Measurements from ENCODE around the gene MED13L. TPM values are rescaled to one million over a fixed set of nuclear protein-coding genes. Genes with fewer than 3 reads are reported as not detected.

The MED13L gene
- total RNA-seq, 1 donor from 2014 or later, result 179 TPM

DNA sequence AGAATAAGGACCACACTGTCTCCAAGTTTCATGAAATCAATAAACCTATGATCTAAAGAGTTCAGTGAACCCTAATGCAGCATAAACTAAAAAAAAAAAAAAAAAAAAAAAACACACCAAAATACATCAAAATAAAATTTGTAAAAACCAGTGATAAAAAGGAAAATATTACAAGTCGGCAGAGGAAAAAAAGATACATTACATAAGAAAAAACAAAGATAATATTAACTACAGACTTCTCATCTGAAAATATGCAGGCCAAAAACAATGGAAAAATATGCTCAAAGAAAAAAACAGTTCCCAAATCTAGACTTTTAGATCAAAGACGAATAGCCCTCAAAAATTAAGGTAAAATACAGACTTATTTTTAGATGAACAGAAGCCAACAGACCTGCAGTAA, 27.6 kb downstream of the MED13L start:
- H3K9me3 ChIP-seq (ENCODE audit: control insufficient read depth in 3 of 3, low read length in 3 of 3), result no peaks in the 10 kb centered on the region
- H3K4me3 ChIP-seq (ENCODE audit: low read length in 3 of 3), result no peak overlapping the region
- no peak overlapping the region for H3K9ac ChIP-seq (ENCODE audit: low read depth in 1 of 3, low read length in 3 of 3)
- H3K36me3 ChIP-seq (ENCODE audit: control insufficient read depth in 3 of 3, insufficient read depth in 3 of 3, low read length in 3 of 3), result no peaks in the 10 kb centered on the region
- H3K27me3 ChIP-seq (ENCODE audit: control insufficient read depth in 3 of 3, insufficient read depth in 3 of 3, low read length in 3 of 3), result no peaks in the 10 kb centered on the region
- no peak overlapping the region for H3K27ac ChIP-seq (ENCODE audit: low read depth, low read length)
- peaks cover 14 to 33% (median 17%) of the 10 kb centered on the region in 3 donors for H3K4me1 ChIP-seq (ENCODE audit: control insufficient read depth in 3 of 3, insufficient read depth in 3 of 3, low read length in 3 of 3)

DNA sequence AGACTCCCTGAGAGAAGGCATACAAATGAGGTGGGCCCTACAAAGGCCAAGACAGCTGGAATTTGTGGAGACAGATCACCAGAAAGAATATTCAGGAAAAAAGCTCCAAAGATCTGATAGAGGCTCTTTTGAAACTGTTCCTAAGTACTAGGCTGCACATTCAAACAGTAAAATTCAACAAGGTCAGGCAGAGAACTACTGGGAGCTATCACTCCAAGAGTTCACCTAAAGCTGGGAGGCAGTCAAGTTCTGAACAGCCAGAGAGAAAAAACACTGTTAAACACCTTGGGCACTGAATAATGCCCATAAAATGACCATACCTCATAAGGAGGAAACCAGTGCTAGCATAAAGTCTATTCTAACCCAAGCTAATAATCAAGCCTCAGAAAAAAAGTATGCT, 28.6 kb downstream of the MED13L start:
- H3K27ac ChIP-seq (ENCODE audit: low read depth, low read length), result no peak overlapping the region
- no peak overlapping the region for H3K4me3 ChIP-seq (ENCODE audit: low read length in 3 of 3)
- peak overlapping the region in 1 of 3 donors; percentile 33 for H3K9ac ChIP-seq (ENCODE audit: low read depth in 1 of 3, low read length in 3 of 3)
- H3K4me1 ChIP-seq (ENCODE audit: control insufficient read depth in 3 of 3, insufficient read depth in 3 of 3, low read length in 3 of 3), result peaks cover 17 to 42% (median 25%) of the 10 kb centered on the region in 3 donors
- H3K9me3 ChIP-seq (ENCODE audit: control insufficient read depth in 3 of 3, low read length in 3 of 3), result no peaks in the 10 kb centered on the region
- no peaks in the 10 kb centered on the region for H3K27me3 ChIP-seq (ENCODE audit: control insufficient read depth in 3 of 3, insufficient read depth in 3 of 3, low read length in 3 of 3)
- H3K36me3 ChIP-seq (ENCODE audit: control insufficient read depth in 3 of 3, insufficient read depth in 3 of 3, low read length in 3 of 3), result no peaks in the 10 kb centered on the region

DNA sequence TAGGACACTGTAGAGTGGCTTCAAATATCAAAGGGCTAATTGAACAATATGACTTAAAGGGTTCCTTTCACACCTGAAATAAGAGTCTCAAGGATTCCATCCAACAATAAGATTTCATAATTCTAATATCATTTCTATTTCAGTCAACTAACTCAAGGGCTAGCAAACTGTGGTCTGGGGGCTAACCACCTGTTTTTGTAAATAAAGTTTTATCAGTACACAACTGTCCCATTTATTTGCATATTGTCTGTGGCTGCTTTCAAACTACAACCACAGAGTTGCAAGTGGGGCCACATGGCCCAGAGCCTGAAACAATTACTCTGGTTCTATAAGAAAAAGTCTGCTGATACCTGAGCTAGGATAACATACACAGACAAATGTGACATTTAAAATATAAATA, 29.1 kb downstream of the MED13L start:
- Histone ChIP-seq H3K27me3 (ENCODE audit: control insufficient read depth in 3 of 3, insufficient read depth in 3 of 3, low read length in 3 of 3) (no peaks in the 10 kb centered on the region), H3K9me3 (ENCODE audit: control insufficient read depth in 3 of 3, low read length in 3 of 3) (no peaks in the 10 kb centered on the region), H3K27ac (ENCODE audit: low read depth, low read length) (peak overlapping the region; percentile 39), H3K4me3 (ENCODE audit: low read length in 3 of 3) (no peak overlapping the region), H3K36me3 (ENCODE audit: control insufficient read depth in 3 of 3, insufficient read depth in 3 of 3, low read length in 3 of 3) (no peaks in the 10 kb centered on the region), H3K9ac (ENCODE audit: low read depth in 1 of 3, low read length in 3 of 3) (no peak overlapping the region), H3K4me1 (ENCODE audit: control insufficient read depth in 3 of 3, insufficient read depth in 3 of 3, low read length in 3 of 3) (peaks cover 22 to 47% (median 30%) of the 10 kb centered on the region in 3 donors)

DNA sequence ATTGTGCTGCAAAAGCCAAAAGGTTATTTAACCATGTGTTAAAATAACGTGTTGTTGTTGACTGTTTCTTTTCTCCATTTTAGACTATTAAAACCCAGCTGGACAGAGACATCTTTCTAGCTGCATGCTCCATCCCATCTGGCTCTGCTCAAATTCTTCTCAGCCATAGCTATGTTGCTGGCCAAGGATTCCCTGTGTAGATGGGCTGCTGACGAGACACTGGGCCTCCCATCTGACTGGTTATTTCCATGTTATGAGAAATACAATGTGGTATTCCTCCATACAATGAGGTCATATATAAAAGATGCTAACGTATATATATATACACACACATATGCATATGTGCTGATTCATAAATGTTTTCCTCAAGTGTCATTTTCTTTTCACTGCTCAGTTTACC, 30.1 kb downstream of the MED13L start:
- H3K9ac ChIP-seq (ENCODE audit: low read depth in 1 of 3, low read length in 3 of 3), result no peak overlapping the region
- no peak overlapping the region for H3K4me3 ChIP-seq (ENCODE audit: low read length in 3 of 3)
- peak overlapping the region; percentile 39 for H3K27ac ChIP-seq (ENCODE audit: low read depth, low read length)
- no peaks in the 10 kb centered on the region for H3K36me3 ChIP-seq (ENCODE audit: control insufficient read depth in 3 of 3, insufficient read depth in 3 of 3, low read length in 3 of 3)
- peaks cover 27 to 54% (median 40%) of the 10 kb centered on the region in 3 donors for H3K4me1 ChIP-seq (ENCODE audit: control insufficient read depth in 3 of 3, insufficient read depth in 3 of 3, low read length in 3 of 3)
- H3K27me3 ChIP-seq (ENCODE audit: control insufficient read depth in 3 of 3, insufficient read depth in 3 of 3, low read length in 3 of 3), result no peaks in the 10 kb centered on the region
- no peaks in the 10 kb centered on the region for H3K9me3 ChIP-seq (ENCODE audit: control insufficient read depth in 3 of 3, low read length in 3 of 3)

DNA sequence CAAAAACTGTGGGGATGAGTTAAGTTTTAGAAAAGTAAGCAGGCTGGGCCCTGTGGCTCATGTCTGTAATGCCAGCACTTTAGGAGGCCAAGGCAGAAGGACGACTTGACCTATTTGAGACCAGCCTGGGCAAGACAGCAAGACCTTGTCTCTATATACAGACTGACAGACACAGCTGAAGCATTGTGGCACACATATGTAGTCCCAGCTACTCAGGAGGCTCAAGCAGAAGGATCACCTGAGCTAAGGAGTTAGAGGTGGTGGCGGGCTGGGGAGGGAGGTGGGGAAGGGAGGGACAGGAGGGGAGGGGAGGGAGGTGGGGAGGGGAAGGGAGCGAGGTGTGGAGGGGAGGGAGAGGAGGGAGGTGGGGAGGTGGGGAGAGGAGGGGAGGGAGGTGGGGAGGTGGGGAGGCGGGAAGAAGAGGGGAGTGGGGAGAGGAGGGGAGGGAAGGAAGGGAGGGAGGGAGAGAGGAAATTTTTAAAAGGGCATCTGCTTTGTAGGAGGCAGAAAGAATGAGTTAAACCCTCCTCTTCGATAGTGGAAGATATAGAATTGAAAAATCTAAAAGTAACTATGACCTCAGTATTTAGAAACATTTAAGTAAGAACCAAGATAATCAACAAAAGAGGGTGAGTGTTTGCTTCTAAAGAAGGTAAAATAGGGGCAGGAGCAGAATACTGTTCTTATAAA, 30.9 kb downstream of the MED13L start:
- H3K36me3 ChIP-seq (ENCODE audit: control insufficient read depth in 3 of 3, insufficient read depth in 3 of 3, low read length in 3 of 3), result no peaks in the 10 kb centered on the region
- no peak overlapping the region for H3K9ac ChIP-seq (ENCODE audit: low read depth in 1 of 3, low read length in 3 of 3)
- no peaks in the 10 kb centered on the region for H3K9me3 ChIP-seq (ENCODE audit: control insufficient read depth in 3 of 3, low read length in 3 of 3)
- H3K27ac ChIP-seq (ENCODE audit: low read depth, low read length), result peak overlapping the region; percentile 39
- H3K27me3 ChIP-seq (ENCODE audit: control insufficient read depth in 3 of 3, insufficient read depth in 3 of 3, low read length in 3 of 3), result no peaks in the 10 kb centered on the region
- H3K4me3 ChIP-seq (ENCODE audit: low read length in 3 of 3), result no peak overlapping the region
- H3K4me1 ChIP-seq (ENCODE audit: control insufficient read depth in 3 of 3, insufficient read depth in 3 of 3, low read length in 3 of 3), result peaks cover 27 to 58% (median 40%) of the 10 kb centered on the region in 3 donors

DNA sequence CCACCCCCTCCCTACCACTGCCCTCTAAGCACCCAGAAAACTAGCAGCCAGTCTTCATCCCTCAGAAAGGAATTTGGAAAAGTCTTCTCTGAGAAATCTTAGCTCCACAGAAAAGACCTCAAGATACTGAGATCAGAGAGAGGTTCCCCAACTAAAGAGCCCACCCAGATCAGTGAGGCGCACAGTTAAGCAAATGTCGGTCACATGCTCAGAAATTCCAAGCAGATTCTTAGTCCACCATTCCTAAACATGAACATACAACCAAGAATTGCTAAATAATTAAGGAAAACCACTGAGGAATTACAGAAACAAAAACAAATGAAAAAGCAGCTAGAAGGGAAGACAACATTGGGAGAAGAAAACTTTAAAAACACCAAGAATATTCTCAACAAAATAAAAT, 32.3 kb downstream of the MED13L start:
- Histone ChIP-seq H3K27ac (ENCODE audit: low read depth, low read length) (peak overlapping the region; percentile 16), H3K36me3 (ENCODE audit: control insufficient read depth in 3 of 3, insufficient read depth in 3 of 3, low read length in 3 of 3) (no peaks in the 10 kb centered on the region), H3K27me3 (ENCODE audit: control insufficient read depth in 3 of 3, insufficient read depth in 3 of 3, low read length in 3 of 3) (no peaks in the 10 kb centered on the region), H3K4me1 (ENCODE audit: control insufficient read depth in 3 of 3, insufficient read depth in 3 of 3, low read length in 3 of 3) (peaks cover 27 to 61% (median 40%) of the 10 kb centered on the region in 3 donors), H3K9me3 (ENCODE audit: control insufficient read depth in 3 of 3, low read length in 3 of 3) (no peaks in the 10 kb centered on the region), H3K9ac (ENCODE audit: low read depth in 1 of 3, low read length in 3 of 3) (no peak overlapping the region), H3K4me3 (ENCODE audit: low read length in 3 of 3) (no peak overlapping the region)

DNA sequence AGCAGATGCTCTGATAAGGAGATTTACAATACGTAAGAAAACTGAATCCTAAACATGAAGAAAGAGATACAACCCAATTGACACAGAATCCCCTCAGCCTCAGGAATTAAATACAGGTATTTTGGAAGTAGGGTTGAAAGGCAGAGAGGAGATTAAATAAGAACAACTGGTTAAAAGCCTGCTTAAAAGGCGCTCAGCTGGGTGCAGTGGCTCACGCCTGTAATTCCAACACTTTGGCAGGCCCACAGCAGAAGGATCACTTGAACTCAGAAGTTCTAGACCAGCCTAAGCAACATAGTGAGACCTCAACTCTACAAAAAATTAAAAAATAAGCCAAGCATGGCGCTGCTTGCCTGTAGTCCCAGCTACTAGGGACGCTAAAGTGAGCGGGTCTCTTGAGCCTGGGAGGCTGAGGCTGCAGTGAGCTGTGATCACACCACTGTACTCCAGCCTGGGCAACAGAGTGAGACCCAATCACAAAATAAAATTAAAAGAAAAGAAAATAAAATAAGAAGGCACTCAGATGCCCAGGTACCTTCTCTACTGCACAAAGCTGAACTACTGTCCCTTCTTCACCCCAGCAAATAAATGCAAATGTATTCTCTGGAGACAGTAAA, 32.9 kb downstream of the MED13L start:
- H3K36me3 ChIP-seq (ENCODE audit: control insufficient read depth in 3 of 3, insufficient read depth in 3 of 3, low read length in 3 of 3), result no peaks in the 10 kb centered on the region
- H3K27me3 ChIP-seq (ENCODE audit: control insufficient read depth in 3 of 3, insufficient read depth in 3 of 3, low read length in 3 of 3), result no peaks in the 10 kb centered on the region
- H3K27ac ChIP-seq (ENCODE audit: low read depth, low read length), result peak overlapping the region; percentile 16
- no peak overlapping the region for H3K4me3 ChIP-seq (ENCODE audit: low read length in 3 of 3)
- peaks cover 27 to 60% (median 40%) of the 10 kb centered on the region in 3 donors for H3K4me1 ChIP-seq (ENCODE audit: control insufficient read depth in 3 of 3, insufficient read depth in 3 of 3, low read length in 3 of 3)
- H3K9me3 ChIP-seq (ENCODE audit: control insufficient read depth in 3 of 3, low read length in 3 of 3), result no peaks in the 10 kb centered on the region
- H3K9ac ChIP-seq (ENCODE audit: low read depth in 1 of 3, low read length in 3 of 3), result no peak overlapping the region

DNA sequence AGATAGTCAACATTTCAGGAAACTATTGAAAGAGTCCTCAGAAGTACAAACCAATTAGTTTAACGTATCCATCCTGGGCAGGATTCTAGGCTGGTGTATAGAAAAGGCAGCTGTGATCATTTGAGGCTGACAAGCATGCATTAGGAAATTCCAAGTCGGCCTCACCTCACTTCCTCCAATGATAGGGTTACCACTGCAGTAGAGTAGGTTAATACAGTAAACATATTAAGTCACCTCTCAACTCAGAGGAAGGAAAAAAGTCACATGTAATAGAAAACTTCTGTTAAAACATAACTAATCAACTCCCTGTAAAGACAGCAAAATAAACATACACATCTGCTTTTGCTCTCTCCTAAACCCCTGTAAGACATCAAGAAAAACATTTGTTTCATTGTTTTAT, 33.5 kb downstream of the MED13L start:
- H3K27me3 ChIP-seq (ENCODE audit: control insufficient read depth in 3 of 3, insufficient read depth in 3 of 3, low read length in 3 of 3), result no peaks in the 10 kb centered on the region
- peaks cover 27 to 56% (median 39%) of the 10 kb centered on the region in 3 donors for H3K4me1 ChIP-seq (ENCODE audit: control insufficient read depth in 3 of 3, insufficient read depth in 3 of 3, low read length in 3 of 3)
- no peaks in the 10 kb centered on the region for H3K36me3 ChIP-seq (ENCODE audit: control insufficient read depth in 3 of 3, insufficient read depth in 3 of 3, low read length in 3 of 3)
- peak overlapping the region; percentile 71 for H3K27ac ChIP-seq (ENCODE audit: low read depth, low read length)
- H3K9ac ChIP-seq (ENCODE audit: low read depth in 1 of 3, low read length in 3 of 3), result no peak overlapping the region
- no peak overlapping the region for H3K4me3 ChIP-seq (ENCODE audit: low read length in 3 of 3)
- H3K9me3 ChIP-seq (ENCODE audit: control insufficient read depth in 3 of 3, low read length in 3 of 3), result no peaks in the 10 kb centered on the region

DNA sequence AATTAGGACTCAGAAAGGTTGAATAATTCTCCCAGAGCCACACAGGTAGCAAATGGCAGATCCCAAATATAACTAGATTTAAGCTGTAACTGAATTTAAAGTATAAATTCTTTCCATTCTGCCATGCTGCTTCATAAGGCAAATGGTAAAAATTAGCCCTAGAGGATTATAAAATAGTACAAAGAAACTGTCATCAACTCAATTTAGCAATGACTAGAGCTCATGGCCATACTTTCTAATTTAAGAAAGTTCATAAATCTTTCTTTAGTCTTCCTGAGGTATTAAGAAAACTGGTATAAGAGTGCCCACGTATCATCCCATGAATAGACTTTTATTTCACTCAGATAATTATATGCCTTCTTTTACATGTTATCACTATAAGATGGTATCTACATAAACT, 34.8 kb downstream of the MED13L start:
- Histone ChIP-seq H3K4me3 (ENCODE audit: low read length in 3 of 3) (no peak overlapping the region), H3K27me3 (ENCODE audit: control insufficient read depth in 3 of 3, insufficient read depth in 3 of 3, low read length in 3 of 3) (no peaks in the 10 kb centered on the region), H3K9me3 (ENCODE audit: control insufficient read depth in 3 of 3, low read length in 3 of 3) (no peaks in the 10 kb centered on the region), H3K9ac (ENCODE audit: low read depth in 1 of 3, low read length in 3 of 3) (peak overlapping the region in 1 of 3 donors; percentile 25), H3K27ac (ENCODE audit: low read depth, low read length) (peak overlapping the region; percentile 71), H3K4me1 (ENCODE audit: control insufficient read depth in 3 of 3, insufficient read depth in 3 of 3, low read length in 3 of 3) (peaks cover 33 to 48% (median 34%) of the 10 kb centered on the region in 3 donors), H3K36me3 (ENCODE audit: control insufficient read depth in 3 of 3, insufficient read depth in 3 of 3, low read length in 3 of 3) (no peaks in the 10 kb centered on the region)

DNA sequence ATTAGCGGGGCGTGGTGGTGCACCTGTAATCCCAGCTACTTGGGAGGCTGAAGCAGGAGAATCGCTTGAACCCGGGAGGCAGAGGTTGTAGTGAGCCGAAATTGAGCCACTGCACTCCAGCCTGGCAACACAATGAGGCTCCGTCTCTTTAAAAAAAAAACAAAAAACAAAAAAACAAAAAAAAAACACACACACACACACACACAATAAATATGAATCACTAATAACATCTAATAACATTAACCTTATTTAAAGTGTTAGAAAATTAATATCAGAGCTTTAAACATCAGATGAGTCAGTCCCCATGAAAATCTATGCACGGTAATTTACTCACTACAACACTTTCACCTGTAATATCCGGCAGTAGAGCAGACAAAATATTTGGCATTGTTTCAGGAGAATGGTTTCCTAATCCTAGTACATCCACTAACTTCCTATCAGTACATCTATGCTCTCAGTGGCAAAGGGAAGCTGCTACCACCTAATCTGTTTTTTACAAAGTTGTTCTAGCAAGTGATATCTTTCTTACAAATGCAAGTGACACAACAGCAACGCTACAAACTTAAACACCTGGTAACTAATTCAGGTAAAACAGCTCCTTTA, 36.2 kb downstream of the MED13L start:
- no peaks in the 10 kb centered on the region for H3K36me3 ChIP-seq (ENCODE audit: control insufficient read depth in 3 of 3, insufficient read depth in 3 of 3, low read length in 3 of 3)
- no peaks in the 10 kb centered on the region for H3K27me3 ChIP-seq (ENCODE audit: control insufficient read depth in 3 of 3, insufficient read depth in 3 of 3, low read length in 3 of 3)
- no peak overlapping the region for H3K9ac ChIP-seq (ENCODE audit: low read depth in 1 of 3, low read length in 3 of 3)
- H3K9me3 ChIP-seq (ENCODE audit: control insufficient read depth in 3 of 3, low read length in 3 of 3), result no peaks in the 10 kb centered on the region
- no peak overlapping the region for H3K4me3 ChIP-seq (ENCODE audit: low read length in 3 of 3)
- peaks cover 30 to 42% (median 39%) of the 10 kb centered on the region in 3 donors for H3K4me1 ChIP-seq (ENCODE audit: control insufficient read depth in 3 of 3, insufficient read depth in 3 of 3, low read length in 3 of 3)
- no peak overlapping the region for H3K27ac ChIP-seq (ENCODE audit: low read depth, low read length)

Data from skeletal muscle tissue (tissue), 4 donors.